Transverse colon (tissue), 4 donors: ENCODE data around the gene MYMK. TPM values are rescaled to one million over a fixed set of nuclear protein-coding genes. Genes with fewer than 3 reads are reported as not detected.

Experiments
- DNase-seq: peaks from one replicate; pipeline ENCODE4 v3.0.0-alpha.2; 2019
- H3K27ac ChIP-seq, 4 donors: fragments of 200-600 bp; sonication (generic); 2 replicates each; pipeline ENCODE4 v1.5.1; 2016 to 2018; ENCODE audit warnings: inconsistent platforms in 4 of 4
- H3K27me3 ChIP-seq: fragments of 200-600 bp; sonication (generic); 2 replicates; pipeline ENCODE4 v1.5.1; 2017; ENCODE audit warnings: inconsistent platforms
- H3K36me3 ChIP-seq, 4 donors: fragments of 200-600 bp; sonication (generic); 2 replicates each; pipeline ENCODE4 v1.5.1; 2017 to 2019; ENCODE audit warnings: inconsistent platforms in 4 of 4
- H3K4me1 ChIP-seq, 4 donors: fragments of 200-600 bp; sonication (generic); 2 replicates each; pipeline ENCODE4 v1.5.1; 2017 to 2020; ENCODE audit warnings: inconsistent platforms in 4 of 4
- H3K4me3 ChIP-seq, 4 donors: fragments of 200-600 bp; sonication (generic); 1 replicate in 1 of 4; 2 replicates in 3 of 4; pipeline versions ENCODE4 v1.5.1 to v1.6.1; 2017 to 2019; ENCODE audit warnings: inconsistent platforms in 4 of 4
- H3K9me3 ChIP-seq, 2 donors: fragments of 200-600 bp; sonication (generic); 2 replicates each; pipeline ENCODE4 v1.5.1; 2017 to 2019; ENCODE audit warnings: inconsistent platforms in 2 of 2
- EP300 ChIP-seq: sonication (generic); formaldehyde crosslinking; IDR thresholded peaks from one replicate; pipeline ENCODE4 v1.6.1; 2017; ENCODE audit warnings: antibody characterized with exemption, low read depth
- POLR2A ChIP-seq: fragments of 450-650 bp; IDR thresholded peaks from one replicate; pipeline ENCODE4 v1.6.1; 2016; ENCODE audit warnings: antibody characterized with exemption, mild to moderate bottlenecking, moderate library complexity
- POLR2AphosphoS5 ChIP-seq, 3 donors: sonication (generic); formaldehyde crosslinking; IDR thresholded peaks; one replicate each; pipeline ENCODE4 v1.6.1; 2016; ENCODE audit warnings: antibody characterized with exemption in 3 of 3
- WGBS, 2 donors: methylation state at CpG; one replicate each; pipeline ENCODE4 v1.1.5; 2018; ENCODE audit warnings: low coverage in 1 of 2; 5-methylcytosine and 5-hydroxymethylcytosine counted together
- in situ Hi-C, 4 donors: fragments of 200-750 bp; cut with MboI; loops; one replicate each; pipeline versions ENCODE4 v1.15.0 to v1.15.1; 2017; ENCODE audit warnings: low sequenced_read_pairs in 3 of 4, low pct_ligation_motif_present in 1 of 4, low pct_unique_long_range_greater_than_20kb in 1 of 4
- intact Hi-C: fragments of 100-400 bp; cut with DNase I; formaldehyde crosslinking; loops from one replicate; pipeline ENCODE4 v1.15.1; 2023; ENCODE audit warnings: low total_unique reads
- total RNA-seq, 4 donors: library from RNA; depleted of rRNA; stranded (reverse); fragments of >200 nt; gene quantifications; one replicate each; pipeline ENCODE4 v1.1.0, GENCODE V29; 2016
- TF ChIP-seq, protein P1 (sequence below), 5 experiments: fragments of 200-600 bp in 3 of 5; fragments of 450-650 bp in 2 of 5; sonication (generic) in 3 of 5; IDR thresholded peaks; 1 replicate in 2 of 5; 2 replicates in 3 of 5; pipeline ENCODE4 v1.5.1; 2016 to 2017; ENCODE audit warnings: antibody characterized with exemption in 5 of 5, inconsistent platforms in 3 of 5, mild to moderate bottlenecking in 2 of 5, moderate library complexity in 1 of 5

Gene MYMK
- total RNA-seq, 4 donors from 2014 or later, result not detected

DNA sequence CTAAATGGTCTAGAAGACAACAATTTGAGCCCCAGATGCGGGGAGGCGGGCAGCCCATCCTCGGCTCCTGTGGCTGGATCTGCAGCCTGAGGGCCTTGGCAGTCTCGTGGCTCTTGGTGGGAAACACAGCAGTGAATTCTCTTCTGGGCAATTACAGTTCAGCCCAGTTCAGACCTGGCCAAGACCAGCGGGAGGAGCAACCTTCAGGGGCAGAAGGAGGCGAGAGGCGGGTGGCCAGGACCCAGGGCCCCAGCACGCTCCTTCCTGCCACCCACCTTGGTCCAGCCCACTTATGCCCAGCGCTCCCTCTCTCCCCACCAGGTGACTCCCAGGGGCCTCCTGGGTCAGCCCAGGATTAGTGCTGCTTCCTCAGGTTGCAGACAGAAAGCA lies 7.8 kb downstream of the MYMK start:
- TF ChIP-seq POLR2AphosphoS5 (IDR thresholded peaks at IDR 0.05) (no peak), EP300 (no peak), POLR2A (no peak)
- no peaks in the 10 kb centered on the region for H3K27me3 ChIP-seq
- in situ Hi-C loops (no loop called here), intact Hi-C loops (no loop called here)
- H3K4me3 ChIP-seq, result no peak overlapping the region
- no peaks in the 10 kb centered on the region for H3K4me1 ChIP-seq
- no peak for DNase-seq
- WGBS, 2 donors, result 88% methylated on average over 9 of the region's 9 CpGs; no CpG with 5 or more reads in 1 of the 2 donors
- H3K27ac ChIP-seq, result no peak overlapping the region
- no peaks in the 10 kb centered on the region for H3K36me3 ChIP-seq
- H3K9me3 ChIP-seq, result no peaks in the 10 kb centered on the region

DNA sequence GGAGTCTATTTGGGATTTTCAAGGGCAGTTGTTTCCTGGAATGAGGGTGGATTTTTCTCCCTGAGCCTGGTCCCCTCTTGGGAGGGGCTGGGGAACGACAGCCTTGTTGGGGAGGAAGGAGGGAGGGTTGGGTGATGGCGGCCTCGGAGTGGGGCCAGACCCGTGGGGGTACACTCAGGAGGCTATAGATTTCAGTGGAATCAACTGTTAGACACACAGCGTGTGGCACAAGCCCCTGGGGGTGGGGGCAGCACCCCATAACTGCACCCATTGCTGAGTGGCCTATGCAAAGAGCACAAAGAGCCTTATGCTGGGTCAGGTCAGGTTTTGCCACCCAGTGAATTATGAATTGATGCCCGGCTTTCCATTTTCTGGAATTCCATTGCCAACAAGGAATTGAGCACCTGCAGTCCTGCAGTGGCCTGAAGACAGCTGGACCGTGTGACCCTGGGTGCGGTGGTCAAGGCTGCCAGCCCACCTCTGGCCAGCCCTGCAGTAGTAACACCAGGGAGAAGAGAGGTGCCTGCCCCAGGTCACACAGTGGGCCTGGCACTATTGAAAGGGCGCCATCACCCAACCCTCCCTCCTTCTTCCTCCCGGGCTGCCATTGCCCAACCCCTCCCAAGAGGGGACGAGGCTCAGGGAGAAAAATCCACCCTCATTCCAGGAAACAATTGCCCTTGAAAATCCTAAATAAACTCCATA lies 8.4 kb downstream of the MYMK start:
- TF ChIP-seq, protein P1, sequence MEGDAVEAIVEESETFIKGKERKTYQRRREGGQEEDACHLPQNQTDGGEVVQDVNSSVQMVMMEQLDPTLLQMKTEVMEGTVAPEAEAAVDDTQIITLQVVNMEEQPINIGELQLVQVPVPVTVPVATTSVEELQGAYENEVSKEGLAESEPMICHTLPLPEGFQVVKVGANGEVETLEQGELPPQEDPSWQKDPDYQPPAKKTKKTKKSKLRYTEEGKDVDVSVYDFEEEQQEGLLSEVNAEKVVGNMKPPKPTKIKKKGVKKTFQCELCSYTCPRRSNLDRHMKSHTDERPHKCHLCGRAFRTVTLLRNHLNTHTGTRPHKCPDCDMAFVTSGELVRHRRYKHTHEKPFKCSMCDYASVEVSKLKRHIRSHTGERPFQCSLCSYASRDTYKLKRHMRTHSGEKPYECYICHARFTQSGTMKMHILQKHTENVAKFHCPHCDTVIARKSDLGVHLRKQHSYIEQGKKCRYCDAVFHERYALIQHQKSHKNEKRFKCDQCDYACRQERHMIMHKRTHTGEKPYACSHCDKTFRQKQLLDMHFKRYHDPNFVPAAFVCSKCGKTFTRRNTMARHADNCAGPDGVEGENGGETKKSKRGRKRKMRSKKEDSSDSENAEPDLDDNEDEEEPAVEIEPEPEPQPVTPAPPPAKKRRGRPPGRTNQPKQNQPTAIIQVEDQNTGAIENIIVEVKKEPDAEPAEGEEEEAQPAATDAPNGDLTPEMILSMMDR (IDR thresholded peaks at IDR 0.05), result no peak
- TF ChIP-seq POLR2AphosphoS5 (IDR thresholded peaks at IDR 0.05), result no peak
- Histone ChIP-seq H3K36me3 (no peaks in the 10 kb centered on the region), H3K27ac (no peak overlapping the region), H3K4me3 (no peak overlapping the region), H3K4me1 (no peaks in the 10 kb centered on the region), H3K9me3 (no peaks in the 10 kb centered on the region), H3K27me3 (no peaks in the 10 kb centered on the region)
- in situ Hi-C loops (no loop called here), intact Hi-C loops (no loop called here)
- 81% methylated on average over 11 of the region's 11 CpGs; no CpG with 5 or more reads in 1 of the 2 donors for WGBS, 2 donors
- DNase-seq, result no peak

DNA sequence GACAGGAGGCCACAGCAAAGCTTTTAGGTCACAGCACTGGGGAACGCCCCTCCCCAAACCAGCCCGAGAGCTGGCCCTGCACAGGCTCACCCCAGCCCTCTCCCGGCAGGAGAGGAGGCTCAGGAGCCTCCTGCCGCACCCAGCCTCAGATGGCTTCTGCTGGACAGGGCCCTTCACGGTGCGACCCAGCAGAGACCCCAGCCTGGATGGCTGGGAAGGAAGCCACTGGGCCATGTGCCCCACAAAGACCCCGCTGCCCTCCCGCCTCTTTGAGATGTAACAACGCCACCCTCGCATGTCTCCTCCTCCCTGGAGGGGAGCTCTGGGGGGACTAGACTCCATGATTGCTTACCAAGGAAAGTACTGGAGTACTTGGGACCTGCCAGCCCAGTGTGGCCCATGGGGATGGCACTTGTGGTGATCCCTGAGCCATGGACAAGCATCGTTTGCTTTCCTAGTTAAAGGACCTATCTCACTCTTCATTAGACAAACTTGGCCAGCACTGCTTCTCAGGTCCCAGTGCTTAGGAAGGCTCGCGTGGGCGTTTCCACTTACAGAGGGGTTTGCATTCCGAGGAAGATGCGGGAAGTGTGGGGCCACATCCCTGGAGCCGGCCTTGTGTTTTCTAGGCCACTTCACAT lies 9.0 kb downstream of the MYMK start:
- Histone ChIP-seq H3K9me3 (no peaks in the 10 kb centered on the region), H3K27ac (no peak overlapping the region), H3K4me3 (no peak overlapping the region), H3K4me1 (no peaks in the 10 kb centered on the region), H3K27me3 (no peaks in the 10 kb centered on the region), H3K36me3 (no peaks in the 10 kb centered on the region)
- in situ Hi-C loops, result no loop called here
- WGBS, 2 donors, result 98% methylated on average over 11 of the region's 17 CpGs; no CpG with 5 or more reads in 1 of the 2 donors
- intact Hi-C loops, result no loop called here
- TF ChIP-seq POLR2AphosphoS5 (IDR thresholded peaks at IDR 0.05) (no peak), POLR2A (no peak), EP300 (no peak)
- TF ChIP-seq, protein P1 (IDR thresholded peaks at IDR 0.05), result no peak
- DNase-seq, result no peak

DNA sequence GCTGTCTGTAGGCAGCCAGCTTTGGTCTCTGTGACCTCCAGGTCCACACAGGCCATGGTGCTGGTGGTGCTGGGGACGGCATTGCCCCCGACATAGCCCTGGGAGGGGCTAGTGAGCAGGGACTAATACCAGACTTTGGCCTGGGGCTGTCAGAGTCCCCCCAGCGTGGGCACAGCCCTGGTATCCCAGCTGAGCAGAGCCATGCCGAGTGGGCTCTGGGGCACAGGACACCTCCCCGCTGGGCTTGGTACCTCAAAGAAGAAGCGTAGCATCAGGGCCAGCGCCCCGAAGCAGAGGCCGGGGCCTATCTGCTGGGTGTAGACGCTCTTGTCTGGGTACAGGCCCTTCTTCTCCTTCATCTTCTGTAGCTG lies 9.5 kb downstream of the MYMK start:
- DNase-seq, result no peak
- in situ Hi-C loops, result no loop called here
- no peaks in the 10 kb centered on the region for H3K9me3 ChIP-seq
- no peak for TF ChIP-seq EP300
- TF ChIP-seq, protein P1 (IDR thresholded peaks at IDR 0.05), result no peak
- no peak for TF ChIP-seq POLR2AphosphoS5 (IDR thresholded peaks at IDR 0.05)
- no peak for TF ChIP-seq POLR2A
- no peaks in the 10 kb centered on the region for H3K36me3 ChIP-seq
- WGBS, 2 donors, result 68% methylated on average over 10 of the region's 10 CpGs; no CpG with 5 or more reads in 1 of the 2 donors
- intact Hi-C loops, result no loop called here
- H3K4me1 ChIP-seq, result peaks cover 0 to under 1% (median 0%) of the 10 kb centered on the region in 4 donors
- H3K27me3 ChIP-seq, result no peaks in the 10 kb centered on the region
- no peak overlapping the region for H3K27ac ChIP-seq
- H3K4me3 ChIP-seq, result no peak overlapping the region
